CD4-positive, alpha-beta T cell (primary cell): ENCODE measurements around the gene TCP11X2. TPM values are rescaled to one million over a fixed set of nuclear protein-coding genes. Genes with fewer than 3 reads are reported as not detected.
"Not testable (repeated sequence)": the region's sequence is repeated elsewhere in the genome, so short reads cannot be mapped to it uniquely, and the experiment has no call there.

Experiments used
- ATAC-seq: fragments of 200-7000 bp; cut with Tn5 transposase; one replicate; pipeline ENCODE4 v1.10.0; 2022; ENCODE audit warnings: mild to moderate bottlenecking; ENCODE audit not compliant: poor library complexity
- CTCF ChIA-PET: fragments of 350-600 bp; sonication (Branson Sonifier 250); formaldehyde crosslinking; loops from one replicate; lab custom pipeline; 2021; ENCODE audit warnings: antibody characterized with exemption, inconsistent platforms; lab: Charles Lee
- POLR2A ChIA-PET: fragments of 350-600 bp; sonication (Branson Sonifier 250); formaldehyde crosslinking; loops from one replicate; lab custom pipeline; 2021; ENCODE audit warnings: antibody characterized with exemption, inconsistent platforms; lab: Charles Lee
- DNase-seq, 14 experiments: peaks; one replicate each; pipeline ENCODE4 v3.0.0-alpha.2; 2013 to 2020; ENCODE audit warnings: mixed read lengths in 2 of 14
- H3K27ac ChIP-seq, 2 donors: one replicate each; pipeline versions ENCODE4 v1.5.1 to v1.7.0; 2013; ENCODE audit warnings: low read length in 2 of 2, low read depth in 1 of 2, mild to moderate bottlenecking in 1 of 2
- H3K27me3 ChIP-seq, 2 experiments: 1 replicate in 1 of 2; 2 replicates in 1 of 2; pipeline versions ENCODE4 v1.6.1 to v1.7.0; 2013; ENCODE audit warnings: low read length in 2 of 2, control low read depth in 1 of 2, mild to moderate bottlenecking in 1 of 2, moderate library complexity in 1 of 2; ENCODE audit not compliant: insufficient read depth in 2 of 2, control insufficient read depth in 1 of 2
- H3K36me3 ChIP-seq: one replicate; pipeline ENCODE4 v1.6.1; 2013; ENCODE audit warnings: low read length, control low read depth; ENCODE audit not compliant: insufficient read depth
- H3K4me1 ChIP-seq: one replicate; pipeline ENCODE4 v1.6.1; 2013; ENCODE audit warnings: low read length, control low read depth; ENCODE audit not compliant: insufficient read depth
- H3K4me3 ChIP-seq: one replicate; pipeline ENCODE4 v1.5.1; 2013; ENCODE audit warnings: mild to moderate bottlenecking, low read length, moderate library complexity
- H3K9me3 ChIP-seq, 2 experiments: 1 replicate in 1 of 2; 2 replicates in 1 of 2; pipeline versions ENCODE4 v1.6.1 to v1.7.0; 2013; ENCODE audit warnings: low read length in 2 of 2, mild to moderate bottlenecking in 2 of 2, control low read depth in 1 of 2, moderate library complexity in 1 of 2; ENCODE audit not compliant: control insufficient read depth in 1 of 2, insufficient read depth in 1 of 2
- H3K27ac Mint-ChIP-seq: one replicate; pipeline ENCODE4 v1.8.0; 2020; ENCODE audit warnings: mixed read lengths
- H3K27me3 Mint-ChIP-seq: one replicate; pipeline ENCODE4 v1.8.0; 2021; ENCODE audit warnings: mixed read lengths
- H3K36me3 Mint-ChIP-seq: one replicate; pipeline ENCODE4 v1.8.0; 2021; ENCODE audit warnings: low read depth, mixed read lengths
- H3K4me1 Mint-ChIP-seq: one replicate; pipeline ENCODE4 v1.8.0; 2021; ENCODE audit warnings: low read depth, mixed read lengths
- H3K4me3 Mint-ChIP-seq: one replicate; pipeline ENCODE4 v1.8.0; 2020; ENCODE audit warnings: mild to moderate bottlenecking, mixed read lengths
- H3K9me3 Mint-ChIP-seq: one replicate; pipeline ENCODE4 v1.8.0; 2020; ENCODE audit warnings: mixed read lengths
- CTCF ChIP-seq: fragments of 200-600 bp; IDR thresholded peaks from one replicate; pipeline ENCODE4 v1.8.0; 2022; ENCODE audit warnings: antibody characterized with exemption, mild to moderate bottlenecking
- intact Hi-C, 2 experiments: fragments of 100-400 bp; cut with DNase I in 1 of 2; cut with micrococcal nuclease in 1 of 2; formaldehyde crosslinking; loops; one replicate each; pipeline versions ENCODE4 v1.15.1 to v1.9.0; 2023 to 2025; cut with DNase I, micrococcal nuclease
- polyA plus RNA-seq, 2 donors: library from polyadenylated mRNA; unstranded; fragments of 120-200 nt; gene quantifications; one replicate each; pipeline ENCODE4 v1.2.1, GENCODE V29; 2013
- total RNA-seq, 174 experiments: library from RNA in 2 of 174; stranded (reverse) in 2 of 174; gene quantifications; one replicate each; pipeline ENCODE4 v1.2.3 and lab custom pipeline; 2021 to 2026

The TCP11X2 gene
- total RNA-seq (not detected), total RNA-seq (lab: John Stamatoyannopoulos, UW) (0 reads per million in 172 experiments)
- polyA plus RNA-seq (2013, experiment 1 of 2), result not detected
- not detected for polyA plus RNA-seq (2013, experiment 2 of 2)

GRCh38 chrX:102471762-102472220 lies at the start of gene TCP11X2:
TCP11X2 (minus strand) TSS chrX:102471812.
- H3K36me3 ChIP-seq, H3K4me3 Mint-ChIP-seq, H3K36me3 Mint-ChIP-seq, CTCF ChIA-PET, H3K27me3 ChIP-seq, H3K9me3 Mint-ChIP-seq, POLR2A ChIA-PET, DNase-seq, H3K27me3 Mint-ChIP-seq, H3K27ac Mint-ChIP-seq, H3K9me3 ChIP-seq, H3K4me1 ChIP-seq, H3K27ac ChIP-seq, H3K4me1 Mint-ChIP-seq, intact Hi-C loops, H3K4me3 ChIP-seq, ATAC-seq: not testable (repeated sequence)

- no peak overlapping the region for H3K4me3 Mint-ChIP-seq
- ChIA-PET POLR2A (no interaction called here), CTCF (interaction anchor here (1.3 kb wide), 1 partner anchor 12 kb away, joined by 3 read pairs; no protein-coding TSS in a partner anchor)
- ATAC-seq (no peak), DNase-seq (peak in 2 of 14 experiments; percentile 2 to 9)
- no peaks in the 10 kb centered on the region for H3K9me3 ChIP-seq
- peaks cover 36% of the 10 kb centered on the region for H3K27me3 Mint-ChIP-seq
- H3K27ac Mint-ChIP-seq, result no peak overlapping the region
- no peaks in the 10 kb centered on the region for H3K9me3 Mint-ChIP-seq
- no peak overlapping the region for H3K27ac ChIP-seq
- intact Hi-C loops, result loop anchor here in 1 of 2 experiments (10.0 kb wide), 1 partner anchor 137 kb away; the partner anchor contains the start of gene GPRASP1
- no peak overlapping the region for H3K4me3 ChIP-seq
- no peaks in the 10 kb centered on the region for H3K36me3 ChIP-seq
- no peak for TF ChIP-seq CTCF
- peaks cover 4% of the 10 kb centered on the region for H3K4me1 Mint-ChIP-seq
- H3K4me1 ChIP-seq, result peaks cover 7% of the 10 kb centered on the region
- H3K27me3 ChIP-seq, result peaks cover 5 to 21% of the 10 kb centered on the region in 2 experiments
- H3K36me3 Mint-ChIP-seq, result no peaks in the 10 kb centered on the region
Observed at GRCh38 chrX:102517326-102517725, 45.7 kb upstream of the TCP11X2 start.

DNA sequence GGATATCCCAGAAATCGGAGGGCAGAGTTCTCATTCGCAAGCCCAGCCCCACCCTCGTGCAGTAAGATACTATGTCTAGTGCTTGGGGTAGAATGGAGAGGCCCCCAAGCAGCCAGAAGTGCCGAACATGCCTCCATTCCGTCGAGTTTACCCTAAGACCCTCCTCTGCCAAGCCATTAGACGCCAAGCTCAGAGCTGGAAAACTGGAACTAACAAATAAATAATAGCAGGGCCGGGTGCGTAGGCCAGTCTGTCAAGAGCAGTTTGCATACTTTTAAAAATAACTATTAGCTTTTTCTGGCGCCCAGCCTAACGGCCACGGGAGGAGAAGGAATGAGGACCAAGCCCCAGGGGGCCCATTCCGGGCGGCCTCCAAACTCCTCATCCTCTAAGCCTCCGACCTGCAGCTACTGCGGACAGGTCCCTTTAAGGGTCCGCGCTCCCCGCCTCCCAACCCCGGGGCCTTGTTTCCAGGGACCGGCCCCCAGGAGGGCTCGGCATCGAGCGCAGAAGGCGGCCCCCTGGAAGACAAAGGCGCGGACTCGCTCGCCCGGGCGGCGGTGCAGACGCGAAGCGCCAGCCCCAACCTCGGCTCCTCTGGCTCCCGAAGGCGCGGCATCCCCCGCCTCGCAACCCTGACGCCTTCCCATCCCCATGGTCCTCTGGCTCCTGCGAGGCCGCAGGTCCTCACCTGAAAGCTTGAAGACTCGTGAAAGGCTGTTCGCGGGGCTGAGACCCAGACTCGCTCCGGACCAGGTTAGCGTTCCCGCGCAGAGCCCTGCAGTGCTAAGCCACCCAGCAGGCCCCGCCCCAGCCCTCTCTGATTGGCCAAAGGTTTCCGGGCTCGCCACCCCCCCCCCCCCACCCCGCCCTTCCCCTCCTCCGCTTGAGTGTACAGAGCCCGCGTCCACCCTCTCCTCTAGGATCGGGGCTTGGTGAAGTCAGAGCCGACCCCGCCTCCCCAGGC lies 44.6 kb upstream of the TCP11X2 start, which contains the start of gene TMSB15A:
Gene TMSB15A, minus strand, starts transcription at position 765 of the 967 bp plus-strand sequence.
- Histone ChIP-seq H3K4me1 (peaks cover 7% of the 10 kb centered on the region), H3K9me3 (no peaks in the 10 kb centered on the region), H3K36me3 (no peaks in the 10 kb centered on the region), H3K27ac (no peak within 1 kb of the TSS), H3K27me3 (peaks cover 5 to 21% of the 10 kb centered on the region in 2 experiments), H3K4me3 (peak within 1 kb of the TSS; percentile 36)
- no peaks in the 10 kb centered on the region for H3K9me3 Mint-ChIP-seq
- no peaks in the 10 kb centered on the region for H3K36me3 Mint-ChIP-seq
- peak; percentile 88 for ATAC-seq
- POLR2A ChIA-PET, result no interaction called here
- H3K4me3 Mint-ChIP-seq, result peak within 1 kb of the TSS; percentile 83
- H3K27me3 Mint-ChIP-seq, result peaks cover 42% of the 10 kb centered on the region
- no peak for TF ChIP-seq CTCF
- CTCF ChIA-PET, result no interaction called here
- peaks cover 4% of the 10 kb centered on the region for H3K4me1 Mint-ChIP-seq
- intact Hi-C loops, result loop anchor here in 1 of 2 experiments (10.0 kb wide), 1 partner anchor 139 kb away; the partner anchor contains the start of gene GPRASP1
- H3K27ac Mint-ChIP-seq, result no peak within 1 kb of the TSS
- DNase-seq, result peak; percentile 11 to 67 (median 48)
